NCI-H146 (cell line): ENCODE data around the gene COLEC11.
A peak's percentile ranks its signal among the peaks of the same experiment; 100 is the strongest.
"Not testable (repeated sequence)": the region's sequence is repeated elsewhere in the genome, so short reads cannot be mapped to it uniquely, and the experiment has no call there.

Experiments
- DNase-seq: peaks from one replicate; lab custom pipeline; 2025; lab: John Stamatoyannopoulos, UW

Gene COLEC11

DNA sequence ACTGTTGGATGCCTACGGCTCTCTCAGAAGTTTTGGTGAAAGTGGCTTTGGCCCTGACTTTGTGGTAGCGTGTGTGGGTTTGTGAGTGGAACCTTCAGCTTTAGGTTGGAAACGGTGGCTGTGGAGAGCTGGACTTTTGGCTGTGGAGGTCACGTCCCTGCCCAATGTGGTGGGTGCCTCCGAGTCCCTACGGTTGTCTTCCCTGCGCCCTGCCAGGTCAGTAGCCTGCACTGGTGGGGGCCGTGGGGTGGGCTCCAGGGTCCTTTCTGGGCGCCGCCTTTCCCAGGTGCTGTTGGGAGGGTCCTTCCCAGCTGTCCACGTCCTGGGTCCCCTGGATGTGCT lies 11.1 kb downstream of the COLEC11 start:
- DNase-seq, result no peak

DNA sequence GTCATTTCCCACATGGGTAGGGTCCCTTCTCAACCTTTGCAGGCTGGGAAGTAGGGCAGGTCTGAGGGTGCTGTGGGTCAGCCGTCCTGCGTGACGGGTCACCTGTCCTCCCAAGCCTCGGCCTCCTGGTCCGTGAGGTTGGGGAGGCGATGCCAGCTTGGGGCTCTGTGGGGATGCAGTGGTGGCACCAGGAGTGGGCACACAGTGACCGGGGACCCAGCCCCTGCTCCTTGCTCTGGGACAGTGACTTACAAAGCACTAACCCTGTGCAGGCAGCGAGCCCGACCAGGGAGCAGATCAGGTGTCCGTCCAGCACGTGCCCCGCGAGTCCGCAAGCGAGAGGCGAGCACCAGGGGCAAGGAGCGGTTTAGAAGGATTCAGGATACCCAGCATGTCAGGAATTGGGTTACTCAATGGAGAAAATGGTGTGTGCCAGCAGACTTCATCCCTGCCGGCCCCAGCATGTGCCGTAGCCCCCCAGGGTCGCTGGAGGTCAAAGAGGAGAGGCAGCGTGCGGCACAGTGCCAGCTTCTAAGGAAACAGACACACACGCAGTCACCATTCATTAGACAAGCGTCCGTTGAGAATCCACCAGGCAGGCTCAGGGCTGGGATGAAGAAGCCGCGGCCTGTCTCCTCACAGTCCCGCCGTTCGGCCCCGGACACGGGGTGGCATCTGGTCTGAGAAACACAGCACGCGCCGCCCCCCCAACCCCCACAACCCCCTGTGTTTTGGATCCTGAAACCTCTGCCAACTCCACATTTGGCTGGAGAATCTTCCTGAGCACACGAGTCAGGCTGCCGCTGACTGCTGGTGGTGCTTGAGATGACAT lies 11.7 kb downstream of the COLEC11 start:
- DNase-seq, result no peak

DNA sequence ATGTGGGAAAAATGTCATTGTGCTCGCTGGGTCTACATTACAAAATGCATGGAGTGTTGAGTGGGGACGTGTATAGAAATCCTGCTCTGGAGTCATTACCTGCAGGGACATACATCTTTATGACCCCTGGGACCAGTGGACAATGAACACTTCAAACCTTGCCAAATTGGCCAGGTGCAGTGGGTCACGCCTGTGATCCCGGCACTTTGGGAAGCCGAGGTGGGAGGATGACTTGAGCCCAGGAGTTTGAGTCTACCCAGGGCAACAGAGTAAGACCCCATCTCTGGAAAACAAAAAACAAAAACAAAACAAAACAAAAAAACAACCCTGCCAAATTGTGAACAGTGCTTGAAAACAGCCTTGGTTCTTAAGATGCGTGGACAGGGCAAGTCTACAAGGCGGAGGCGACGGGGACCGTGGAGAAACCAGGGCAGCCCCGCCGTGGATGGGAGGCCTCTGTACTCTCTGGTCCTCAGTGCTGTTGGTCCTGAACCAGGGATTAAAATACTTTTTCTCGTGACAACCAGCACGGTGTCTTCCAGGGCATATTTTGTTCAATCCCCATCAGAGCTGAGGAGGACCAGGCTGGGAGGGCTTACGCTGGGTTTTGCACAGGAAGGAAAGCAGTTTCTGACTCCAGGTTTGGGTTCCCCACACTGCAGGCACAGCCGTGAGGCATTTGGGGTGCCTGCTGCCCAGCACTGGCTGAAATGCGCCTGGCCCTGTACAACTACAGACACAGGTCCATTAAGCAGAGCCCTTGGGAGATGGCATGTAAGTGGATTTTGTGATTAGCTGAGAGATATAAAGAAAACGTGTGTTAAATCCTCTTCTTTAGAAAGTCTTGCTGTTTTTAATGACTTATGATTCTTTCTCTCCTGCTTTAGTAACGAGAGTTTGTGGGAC lies 13.7 kb downstream of the COLEC11 start:
- DNase-seq, result no peak

- DNase-seq, result peak; percentile 13
Observed at GRCh38 chr2:3609279-3609673, 14.4 kb downstream of the COLEC11 start.

GRCh38 chr2:3610415-3610814 lies 15.5 kb downstream of the COLEC11 start:
- DNase-seq, result no peak

DNA sequence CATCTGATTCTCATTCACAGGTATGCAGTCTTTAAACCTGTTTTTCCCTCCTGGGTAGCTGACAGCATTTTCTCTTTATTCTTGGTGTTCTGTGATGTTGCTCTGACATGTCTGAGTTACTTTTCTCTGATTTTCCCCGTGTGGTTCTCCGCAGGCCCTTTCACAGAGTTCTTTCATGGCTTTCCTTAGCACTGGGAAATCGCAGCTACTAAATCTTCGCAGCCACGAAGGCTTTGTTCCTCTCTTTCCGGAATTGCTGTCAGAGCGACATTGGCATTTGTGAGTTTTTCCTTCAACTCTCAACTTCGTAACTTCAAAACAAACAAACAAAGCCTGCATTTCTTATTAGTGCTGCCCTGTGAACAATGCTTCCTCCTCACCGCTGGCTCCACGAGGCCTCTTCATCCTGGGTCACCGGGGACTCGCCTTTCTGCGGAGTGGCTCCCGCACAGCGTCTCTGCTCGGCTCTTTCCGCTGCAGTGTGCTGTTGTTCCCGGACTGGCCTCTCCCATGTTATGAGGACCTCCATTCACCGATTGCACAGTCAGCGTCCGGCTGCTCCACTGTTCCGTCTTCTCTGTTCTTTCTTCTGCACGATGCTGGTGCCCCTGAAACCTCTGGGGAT lies 16.1 kb downstream of the COLEC11 start:
- DNase-seq, result no peak

GRCh38 chr2:3611589-3611988 lies 16.7 kb downstream of the COLEC11 start:
- DNase-seq, result no peak

DNA sequence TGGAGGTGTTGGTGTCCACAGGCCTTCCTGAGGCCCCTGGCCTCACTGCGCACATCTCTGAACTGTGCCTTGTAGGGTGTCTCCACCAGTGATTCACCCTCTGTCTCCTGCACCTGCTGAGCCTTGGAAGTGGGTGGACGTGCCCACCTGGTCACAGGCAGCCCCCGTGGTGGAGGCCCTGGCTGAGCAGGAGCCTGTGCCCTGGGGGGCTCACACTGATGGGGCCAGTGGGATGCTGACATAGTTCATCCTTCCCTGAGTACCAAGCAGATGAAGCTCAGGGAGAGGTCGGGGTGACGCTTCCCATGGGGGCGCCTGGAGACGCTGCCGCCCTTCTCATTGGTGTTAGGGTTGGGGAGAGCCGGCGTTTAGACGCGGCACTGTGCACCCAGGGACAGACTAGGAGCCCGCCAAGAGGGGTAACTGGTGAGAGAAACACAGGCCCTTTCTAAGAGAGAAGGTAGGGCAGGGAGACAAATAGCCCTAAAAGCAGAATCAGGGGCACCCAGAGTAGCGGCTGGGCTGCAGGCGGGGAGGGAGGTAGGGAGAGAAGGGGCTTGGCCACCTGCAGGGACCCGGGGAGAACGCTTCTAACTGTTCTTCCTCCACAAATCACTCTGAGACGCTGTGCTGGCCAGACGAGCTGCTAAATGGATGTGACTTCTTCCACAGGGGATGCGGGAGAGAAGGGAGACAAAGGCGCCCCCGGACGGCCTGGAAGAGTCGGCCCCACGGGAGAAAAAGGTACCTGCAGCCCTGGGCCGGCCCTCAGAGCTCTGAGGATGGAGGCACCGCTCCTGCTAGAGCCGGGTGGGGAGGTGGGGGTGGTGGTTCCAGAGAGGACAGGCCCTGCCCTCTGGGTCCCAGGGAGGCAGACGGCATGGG lies 18.0 kb downstream of the COLEC11 start:
- no peak for DNase-seq

DNA sequence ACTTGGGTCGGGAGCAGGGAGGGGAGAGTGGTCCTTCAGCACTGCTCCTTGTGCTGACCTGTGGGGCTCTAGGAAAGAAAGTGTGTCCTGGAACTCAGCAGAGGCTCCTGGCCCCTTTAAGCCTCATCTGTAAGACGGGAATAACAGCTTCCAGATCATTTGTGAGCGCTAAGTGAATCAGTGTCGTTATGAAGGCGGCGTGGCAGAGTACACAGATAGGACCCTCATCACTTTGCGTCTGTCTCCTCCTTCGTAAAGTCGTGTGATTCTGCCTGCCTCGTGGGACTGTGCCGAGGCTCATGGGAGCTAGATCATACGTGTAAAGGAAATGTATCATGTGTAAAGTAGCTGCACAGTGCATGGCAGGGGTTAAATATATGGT lies 18.6 kb downstream of the COLEC11 start:
- DNase-seq, result no peak

DNA sequence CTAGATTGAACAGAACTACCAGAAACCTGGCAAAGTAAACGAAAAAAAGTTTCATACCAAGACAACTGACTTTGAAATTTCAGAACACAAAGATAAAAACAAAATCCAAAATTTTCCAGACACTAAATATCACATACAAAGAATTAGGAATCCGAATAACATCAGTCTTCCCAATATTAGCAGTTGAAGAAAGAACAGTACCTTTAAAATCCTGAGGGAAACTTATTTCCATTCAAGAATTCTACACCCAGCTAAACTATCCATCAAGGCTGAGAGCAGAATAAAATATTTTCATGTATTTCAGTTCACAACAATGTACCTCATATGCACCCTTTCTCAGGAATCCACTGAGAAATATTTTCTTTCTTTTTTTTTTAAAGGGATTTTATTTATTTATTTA lies 19.8 kb downstream of the COLEC11 start:
- not testable (repeated sequence) for DNase-seq

DNA sequence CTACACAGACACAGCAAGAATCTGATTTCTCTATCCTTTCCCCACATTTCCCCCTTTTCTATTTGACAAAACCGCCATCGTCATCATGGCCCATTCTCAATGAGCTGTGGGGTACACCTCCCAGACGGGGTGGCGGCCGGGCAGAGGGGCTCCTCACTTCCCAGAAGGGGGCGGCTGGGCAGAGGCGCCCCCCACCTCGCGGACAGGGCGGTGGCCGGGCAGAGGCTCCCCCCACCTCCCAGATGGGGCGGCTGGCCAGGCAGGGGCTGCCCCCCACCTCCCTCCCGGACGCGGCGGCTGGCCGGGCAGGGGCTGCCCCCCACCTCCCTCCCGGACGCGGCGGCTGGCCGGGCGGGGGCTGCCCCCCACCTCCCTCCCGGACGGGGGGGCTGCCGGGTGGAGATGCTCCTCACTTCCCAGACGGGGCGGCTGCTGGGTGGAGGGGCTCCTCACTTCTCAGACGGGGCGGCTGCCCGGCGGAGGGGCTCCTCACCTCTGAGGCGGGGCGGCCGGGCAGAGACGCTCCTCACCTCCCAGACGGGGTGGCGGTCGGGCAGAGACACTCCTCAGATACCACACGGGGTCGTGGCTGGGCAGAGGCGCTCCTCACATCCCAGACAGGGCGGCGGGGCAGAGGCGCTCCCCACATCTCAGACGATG lies 20.8 kb downstream of the COLEC11 start:
- not testable (repeated sequence) for DNase-seq

DNA sequence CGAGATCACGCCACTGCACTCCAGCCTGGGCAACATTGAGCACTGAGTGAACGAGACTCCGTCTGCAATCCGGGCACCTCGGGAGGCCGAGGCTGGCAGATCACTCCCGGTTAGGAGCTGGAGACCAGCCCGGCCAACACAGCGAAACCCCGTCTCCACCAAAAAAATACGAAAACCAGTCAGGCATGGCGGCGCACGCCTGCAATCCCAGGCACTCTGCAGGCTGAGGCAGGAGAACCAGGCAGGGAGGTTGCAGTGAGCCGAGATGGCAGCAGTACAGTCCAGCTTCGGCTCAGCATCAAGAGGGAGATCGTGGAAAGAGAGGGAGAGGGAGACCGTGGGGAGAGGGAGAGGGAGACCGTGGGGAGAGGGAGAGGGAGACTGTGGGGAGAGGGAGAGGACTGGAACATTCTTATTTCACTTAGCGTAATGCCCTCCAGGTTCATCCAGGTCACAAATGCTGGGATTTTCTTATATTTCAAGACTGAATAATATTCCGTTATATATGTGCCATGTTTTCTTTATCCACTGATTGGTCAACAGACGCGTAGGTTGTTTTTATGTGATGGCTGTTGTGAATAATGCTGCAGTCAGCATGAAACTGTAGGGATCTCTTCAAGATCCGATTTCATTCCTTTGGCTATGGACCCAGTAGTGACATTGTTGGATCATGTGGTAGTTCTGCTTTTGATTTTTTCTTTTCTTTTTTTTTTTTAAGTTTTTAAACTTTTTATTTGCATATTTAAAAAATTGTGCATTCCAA lies 21.7 kb downstream of the COLEC11 start:
- DNase-seq, result not testable (repeated sequence)

GRCh38 chr2:3617198-3617890 lies 22.4 kb downstream of the COLEC11 start:
- DNase-seq, result no peak

- DNase-seq, result no peak
Observed at GRCh38 chr2:3618367-3618766, 23.5 kb downstream of the COLEC11 start.

DNA sequence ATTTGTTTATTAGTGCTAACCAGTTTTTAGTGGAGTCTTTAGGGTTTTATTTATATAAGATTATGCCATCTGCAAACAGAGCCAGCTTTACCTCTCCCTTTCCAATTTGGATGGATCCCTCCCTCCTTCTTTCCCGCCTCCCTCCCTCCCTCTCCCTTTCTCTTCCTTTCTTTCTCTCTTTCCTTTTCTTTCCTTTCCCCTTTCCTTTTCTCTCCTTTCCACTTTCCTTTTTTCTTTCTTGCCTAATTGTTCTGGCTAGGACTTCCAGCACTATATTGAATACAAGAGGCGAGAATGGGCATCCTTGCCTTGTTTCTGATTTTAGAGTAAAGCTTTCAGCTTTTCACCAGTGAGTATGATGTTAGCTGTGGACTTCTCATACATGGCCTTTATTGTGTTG lies 24.1 kb downstream of the COLEC11 start:
- no peak for DNase-seq

DNA sequence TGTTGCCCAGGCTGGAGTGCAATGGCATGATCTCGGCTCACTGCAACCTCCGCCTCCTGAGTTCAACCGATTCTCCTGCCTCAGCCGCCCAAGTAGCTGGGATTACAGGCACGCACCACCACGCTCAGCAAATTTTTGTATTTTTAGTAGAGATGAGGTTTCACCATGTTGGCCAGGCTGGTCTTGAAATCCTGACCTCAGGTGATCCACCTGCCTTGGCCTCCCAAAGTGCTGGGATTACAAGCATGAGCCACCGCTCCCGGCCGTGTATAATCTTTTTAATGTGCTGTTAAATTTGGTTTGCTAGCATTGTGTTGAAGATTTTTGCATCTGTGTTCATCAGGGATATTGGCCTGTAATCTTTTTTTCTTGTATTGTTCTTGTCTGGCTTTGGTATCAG lies 24.7 kb downstream of the COLEC11 start:
- not testable (repeated sequence) for DNase-seq

DNA sequence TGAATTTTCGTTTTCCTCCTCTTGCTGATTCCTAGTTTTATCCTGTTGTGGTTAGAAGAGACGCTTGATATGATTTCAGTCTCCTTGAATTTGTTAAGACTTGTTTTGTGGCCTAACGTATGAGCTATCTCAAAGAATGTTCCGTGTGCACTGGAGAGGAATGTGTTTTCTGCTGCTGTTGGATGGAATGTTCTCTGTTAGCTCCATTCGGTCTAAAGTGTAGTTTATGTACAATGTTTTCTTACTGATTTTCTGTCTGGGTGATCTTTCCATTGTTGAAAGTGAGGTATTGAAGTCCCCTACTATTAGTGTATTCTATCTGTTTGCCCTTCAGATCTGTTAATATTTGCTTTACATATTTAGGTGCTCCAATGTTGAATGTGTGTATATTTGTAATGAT lies 25.9 kb downstream of the COLEC11 start:
- DNase-seq, result no peak

- no peak for DNase-seq
Observed at GRCh38 chr2:3622967-3623366, 28.1 kb downstream of the COLEC11 start.

DNA sequence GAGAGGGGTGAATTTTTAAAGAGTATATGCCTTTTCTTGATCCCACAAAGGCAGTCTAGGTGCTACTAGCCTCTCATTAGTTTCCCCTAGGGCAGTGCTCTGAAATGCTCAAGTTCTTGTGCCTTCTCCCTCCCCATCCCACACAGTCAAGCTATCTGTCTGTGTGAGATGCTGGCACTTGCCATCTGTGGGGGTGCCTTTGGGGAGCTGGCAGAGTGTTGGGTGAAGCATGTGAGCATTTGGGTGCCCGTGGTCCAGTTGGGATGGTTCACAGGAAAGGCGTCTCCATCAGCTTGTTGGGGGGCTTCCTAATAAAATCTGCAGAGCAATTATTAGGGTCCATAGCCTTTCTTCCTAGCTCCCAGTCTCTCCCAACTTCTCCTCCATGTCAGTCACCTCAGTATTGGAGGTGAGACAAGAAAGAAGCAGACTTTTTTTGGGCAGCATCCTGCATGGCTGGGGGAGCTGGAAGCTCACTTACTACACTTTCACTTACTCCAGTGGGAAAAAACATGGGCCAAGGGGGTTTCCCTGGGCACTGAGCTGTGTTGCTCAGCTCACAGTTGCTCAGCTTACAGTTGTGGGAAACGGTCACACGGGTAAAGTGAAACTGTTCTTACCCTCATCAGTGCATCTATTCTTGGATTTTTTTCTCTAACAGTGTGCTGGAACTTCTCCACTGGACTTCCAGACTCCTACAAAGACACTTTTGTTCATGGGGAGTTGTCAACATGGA lies 29.3 kb downstream of the COLEC11 start:
- DNase-seq, result no peak
